ENCODE measurements around the gene EXOC4. TPM values are rescaled to one million over a fixed set of nuclear protein-coding genes. Genes with fewer than 3 reads are reported as not detected.

EXOC4 gene
- total RNA-seq = 180 TPM

GRCh38 chr7:133252858-133253518 is at the start of gene EXOC4:
Gene EXOC4 (plus strand): TSS chr7:133253078.

Other genes with a start within 250 kb of the EXOC4 start
- gene CHCHD3, start 171.0 kb upstream of the EXOC4 start, total RNA-seq = 78.0 TPM